Endothelial cell of umbilical vein (primary cell): ENCODE results near the gene RSPH1. TPM values are rescaled to one million over a fixed set of nuclear protein-coding genes. Genes with fewer than 3 reads are reported as not detected.

Experiments used
- BruUV-seq: library from RNA; stranded (reverse); fragments of 400-500 nt; replicated peaks from 2 replicates; lab custom pipeline; 2021; lab: Mats Ljungman, UMichigan
- CTCF ChIA-PET: fragments of 300-600, 350-600 bp; sonication (Branson Sonifier 250); formaldehyde crosslinking; loops from one replicate; lab custom pipeline; 2021; ENCODE audit warnings: antibody characterized with exemption, inconsistent platforms; lab: Charles Lee
- POLR2A ChIA-PET: fragments of 300-600, 350-600 bp; sonication (Branson Sonifier 250); formaldehyde crosslinking; loops from one replicate; lab custom pipeline; 2021; ENCODE audit warnings: antibody characterized with exemption, inconsistent platforms; lab: Charles Lee
- DNase-seq: peaks from one replicate; pipeline ENCODE4 v3.0.0-alpha.2; 2011; ENCODE audit warnings: low read depth, low spot score
- FAIRE-seq: peaks from 2 replicates; lab custom pipeline; 2011; peaks lifted over from hg19 to GRCh38; lab: Jason Lieb, UNC
- H2AFZ ChIP-seq: 2 replicates; pipeline ENCODE4 v1.6.0; 2012; ENCODE audit warnings: low read depth, low read length, control low read depth, inconsistent platforms
- H3K27ac ChIP-seq: 2 replicates; pipeline ENCODE4 v1.5.1; 2011; ENCODE audit warnings: low read depth, mild to moderate bottlenecking, control low read depth, low read length, moderate library complexity; ENCODE audit not compliant: insufficient read depth
- H3K27me3 ChIP-seq, 2 experiments: 2 replicates each; pipeline versions ENCODE4 v1.6.0 to v1.6.1; 2011; ENCODE audit warnings: low read length in 2 of 2, mixed read lengths in 1 of 2; ENCODE audit not compliant: control insufficient read depth in 2 of 2, insufficient read depth in 2 of 2
- H3K36me3 ChIP-seq, 2 experiments: 2 replicates in 1 of 2; 3 replicates in 1 of 2; pipeline ENCODE4 v1.5.1; 2011; ENCODE audit warnings: low read length in 2 of 2, mild to moderate bottlenecking in 1 of 2, moderate library complexity in 1 of 2; ENCODE audit not compliant: control insufficient read depth in 2 of 2, insufficient read depth in 2 of 2; ENCODE audit errors: extremely low read depth in 1 of 2
- H3K4me1 ChIP-seq: 3 replicates; pipeline ENCODE4 v1.5.1; 2011; ENCODE audit warnings: mild to moderate bottlenecking, low read length; ENCODE audit not compliant: control insufficient read depth, insufficient read depth; ENCODE audit errors: extremely low read depth
- H3K4me2 ChIP-seq: 2 replicates; pipeline ENCODE4 v1.6.1; 2011; ENCODE audit warnings: low read length, control low read depth, mixed read lengths; ENCODE audit not compliant: insufficient read depth
- H3K4me3 ChIP-seq, 3 experiments: fragments of 200-600 bp in 1 of 3; sonication (generic), shearing (Covaris generic) in 1 of 3; replicated peaks in 1 of 3; 2 replicates each; pipeline ENCODE4 v1.5.1; 2011 to 2016; ENCODE audit warnings: control low read depth in 3 of 3, low read length in 3 of 3, mild to moderate bottlenecking in 2 of 3, inconsistent platforms in 1 of 3, low read depth in 1 of 3, moderate library complexity in 1 of 3; ENCODE audit not compliant: insufficient read depth in 1 of 3
- H3K79me2 ChIP-seq: 2 replicates; pipeline ENCODE4 v1.6.0; 2012; ENCODE audit warnings: low read length, inconsistent platforms; ENCODE audit not compliant: control insufficient read depth, insufficient read depth
- H3K9ac ChIP-seq: replicated peaks from 2 replicates; pipeline ENCODE3; 2011; ENCODE audit warnings: low read length, control low read depth; ENCODE audit not compliant: insufficient read depth; ENCODE audit errors: extremely low read depth
- H3K9me1 ChIP-seq: replicated peaks from 3 replicates; pipeline ENCODE4 v1.6.0; 2011; ENCODE audit warnings: mild to moderate bottlenecking, low read length; ENCODE audit not compliant: control insufficient read depth, insufficient read depth; ENCODE audit errors: extremely low read depth
- H3K9me3 ChIP-seq: replicated peaks from 2 replicates; pipeline ENCODE4 v1.5.1; 2012; ENCODE audit warnings: low read length, inconsistent platforms; ENCODE audit not compliant: control insufficient read depth, insufficient read depth
- H4K20me1 ChIP-seq: replicated peaks from 2 replicates; pipeline ENCODE3; 2011; ENCODE audit warnings: mild to moderate bottlenecking, low read length; ENCODE audit not compliant: control insufficient read depth, insufficient read depth; ENCODE audit errors: extremely low read depth
- EZH2 ChIP-seq: IDR thresholded peaks from 2 replicates; pipeline ENCODE4 v1.6.1; 2012; ENCODE audit warnings: borderline replicate concordance, low read depth, mild to moderate bottlenecking, moderate library complexity, low read length, inconsistent platforms; ENCODE audit not compliant: severe bottlenecking
- FOS ChIP-seq: IDR thresholded peaks from 2 replicates; pipeline ENCODE4 v1.6.1; 2011; ENCODE audit warnings: mild to moderate bottlenecking, low read length, moderate library complexity, borderline replicate concordance; ENCODE audit not compliant: insufficient read depth
- GATA2 ChIP-seq: IDR thresholded peaks from 2 replicates; pipeline ENCODE4 v1.7.0; 2011; ENCODE audit warnings: low read depth, mild to moderate bottlenecking, moderate library complexity, mixed read lengths, low read length; ENCODE audit not compliant: insufficient read length, insufficient read depth
- JUN ChIP-seq: IDR thresholded peaks from 2 replicates; pipeline ENCODE4 v1.6.1; 2011; ENCODE audit warnings: borderline replicate concordance, low read depth; ENCODE audit not compliant: insufficient read length, insufficient read depth
- MYC ChIP-seq: IDR thresholded peaks from one replicate; pipeline ENCODE4 v1.6.1; 2011; ENCODE audit warnings: mild to moderate bottlenecking, low read depth, low read length
- POLR2A ChIP-seq: IDR thresholded peaks from 2 replicates; pipeline ENCODE4 v1.6.1; 2012; ENCODE audit warnings: low read depth, mild to moderate bottlenecking, control low read depth, low read length
- POLR2AphosphoS5 ChIP-seq: IDR thresholded peaks from 2 replicates; pipeline ENCODE4 v1.6.1; 2012; ENCODE audit warnings: low read depth, mild to moderate bottlenecking, control low read depth, low read length, moderate library complexity; ENCODE audit not compliant: insufficient read depth
- dilution Hi-C: fragments of 300-500 bp; cut with MboI; formaldehyde crosslinking; loops from one replicate; pipeline ENCODE4 v1.15.0; 2019; ENCODE audit warnings: low sequenced_read_pairs; ENCODE audit not compliant: extremely low pct_ligation_motif_present
- intact Hi-C: fragments of 100-400 bp; cut with micrococcal nuclease; formaldehyde crosslinking; loops from one replicate; pipeline ENCODE4 v1.10.0; 2022
- polyA plus RNA-seq, 4 experiments: library from polyadenylated mRNA; depleted of rRNA in 3 of 4; stranded (reverse) in 3 of 4; unstranded in 1 of 4; fragments of >200 nt; gene quantifications; 2 replicates each; pipeline versions ENCODE4 v1.2.1 to v1.2.3, GENCODE V29; 2011 to 2012; ENCODE audit warnings: missing spikeins in 1 of 4
- total RNA-seq: library from RNA; stranded (reverse); gene quantifications from 2 replicates; pipeline ENCODE4 v1.2.3, GENCODE V29; 2021
- TF ChIP-seq, protein P1 (sequence below): IDR thresholded peaks from 2 replicates; pipeline ENCODE4 v1.6.1; 2011; ENCODE audit not compliant: insufficient read depth, insufficient read length
- TF ChIP-seq, protein P2 (sequence below), 2 donors: IDR thresholded peaks; 1 replicate in 1 of 2; 2 replicates in 1 of 2; pipeline ENCODE4 v1.5.1; 2011; ENCODE audit warnings: low read length in 2 of 2, mild to moderate bottlenecking in 2 of 2, moderate library complexity in 2 of 2, control low read depth in 1 of 2, inconsistent platforms in 1 of 2, low read depth in 1 of 2; ENCODE audit not compliant: insufficient read depth in 1 of 2; ENCODE audit errors: extremely low read depth in 1 of 2

The RSPH1 gene
- total and polyA plus RNA-seq, 2 donors (not counting 3 experiments of a cell fraction or from before 2014, with no cell fraction given): 0.08 TPM; not detected in 1

DNA sequence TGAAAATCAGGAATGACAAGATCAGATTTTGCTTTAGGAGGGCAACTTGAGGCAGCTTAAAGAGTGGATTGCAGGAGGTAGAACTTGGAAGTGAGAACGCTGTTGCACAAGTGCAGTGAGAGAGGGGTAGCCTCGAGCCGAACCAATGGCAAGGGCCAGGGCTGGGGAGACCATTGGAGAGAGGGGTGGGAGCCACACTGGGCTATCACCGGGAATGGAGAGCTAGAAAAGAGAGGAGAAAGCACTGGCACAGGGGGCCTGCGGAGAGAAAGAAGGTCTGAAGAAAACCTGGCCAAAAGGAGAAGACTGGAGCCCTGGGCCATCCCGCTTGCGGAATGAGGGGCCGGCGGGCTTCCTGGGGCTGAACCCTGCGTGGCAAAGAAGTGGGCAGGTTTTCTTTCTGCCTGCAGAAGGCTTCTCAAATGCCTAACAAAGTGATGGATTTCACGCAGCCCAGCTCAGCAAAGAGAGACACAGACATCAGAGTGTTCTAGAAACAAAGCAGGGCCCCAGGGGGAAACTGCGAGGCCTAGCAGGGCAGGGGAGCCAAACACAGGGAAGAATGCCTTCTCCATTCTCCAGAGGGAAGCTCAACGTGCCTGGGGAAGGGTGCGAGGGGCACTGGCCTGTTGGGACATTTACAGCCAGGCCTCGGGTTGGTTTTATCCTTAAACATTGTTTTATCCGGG lies 16.5 kb upstream of the RSPH1 start:
- no TSS peak for BruUV-seq
- Histone ChIP-seq H3K4me3 (no peak overlapping the region), H3K36me3 (no peaks in the 10 kb centered on the region), H3K27ac (no peak overlapping the region), H3K9me1 (no peaks in the 10 kb centered on the region), H3K79me2 (no peaks in the 10 kb centered on the region), H3K9me3 (no peaks in the 10 kb centered on the region), H3K4me1 (peaks cover 5% of the 10 kb centered on the region), H4K20me1 (no peaks in the 10 kb centered on the region), H3K9ac (no peak overlapping the region), H2AFZ (no peak overlapping the region), H3K27me3 (no peaks in the 10 kb centered on the region), H3K4me2 (no peak overlapping the region)
- dilution Hi-C loops (no loop called here), intact Hi-C loops (no loop called here)
- no peak for FAIRE-seq
- ChIA-PET CTCF (no interaction called here), POLR2A (no interaction called here)
- TF ChIP-seq, protein P1, sequence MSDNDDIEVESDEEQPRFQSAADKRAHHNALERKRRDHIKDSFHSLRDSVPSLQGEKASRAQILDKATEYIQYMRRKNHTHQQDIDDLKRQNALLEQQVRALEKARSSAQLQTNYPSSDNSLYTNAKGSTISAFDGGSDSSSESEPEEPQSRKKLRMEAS: no peak
- TF ChIP-seq EZH2: no peak
- TF ChIP-seq, protein P2, sequence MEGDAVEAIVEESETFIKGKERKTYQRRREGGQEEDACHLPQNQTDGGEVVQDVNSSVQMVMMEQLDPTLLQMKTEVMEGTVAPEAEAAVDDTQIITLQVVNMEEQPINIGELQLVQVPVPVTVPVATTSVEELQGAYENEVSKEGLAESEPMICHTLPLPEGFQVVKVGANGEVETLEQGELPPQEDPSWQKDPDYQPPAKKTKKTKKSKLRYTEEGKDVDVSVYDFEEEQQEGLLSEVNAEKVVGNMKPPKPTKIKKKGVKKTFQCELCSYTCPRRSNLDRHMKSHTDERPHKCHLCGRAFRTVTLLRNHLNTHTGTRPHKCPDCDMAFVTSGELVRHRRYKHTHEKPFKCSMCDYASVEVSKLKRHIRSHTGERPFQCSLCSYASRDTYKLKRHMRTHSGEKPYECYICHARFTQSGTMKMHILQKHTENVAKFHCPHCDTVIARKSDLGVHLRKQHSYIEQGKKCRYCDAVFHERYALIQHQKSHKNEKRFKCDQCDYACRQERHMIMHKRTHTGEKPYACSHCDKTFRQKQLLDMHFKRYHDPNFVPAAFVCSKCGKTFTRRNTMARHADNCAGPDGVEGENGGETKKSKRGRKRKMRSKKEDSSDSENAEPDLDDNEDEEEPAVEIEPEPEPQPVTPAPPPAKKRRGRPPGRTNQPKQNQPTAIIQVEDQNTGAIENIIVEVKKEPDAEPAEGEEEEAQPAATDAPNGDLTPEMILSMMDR (IDR thresholded peaks at IDR 0.05; ENCODE audit: extremely low read depth in 1 of 2, insufficient read depth in 1 of 2, low read depth in 1 of 2, low read length in 2 of 2): no peak
- no peak for TF ChIP-seq GATA2
- no peak for TF ChIP-seq POLR2AphosphoS5
- TF ChIP-seq FOS: no peak
- no peak for TF ChIP-seq POLR2A
- TF ChIP-seq MYC: no peak
- TF ChIP-seq JUN: no peak
- no peak for DNase-seq
